CD14-positive monocyte (primary cell): ENCODE results near the gene APBA2. TPM values are rescaled to one million over a fixed set of nuclear protein-coding genes. Genes with fewer than 3 reads are reported as not detected.

Experiments
- DNase-seq, 3 donors: peaks; one replicate each; pipeline ENCODE4 v3.0.0-alpha.2; 2011 to 2022
- H2AFZ ChIP-seq: 2 replicates; pipeline ENCODE4 v1.6.0; 2012; ENCODE audit warnings: mild to moderate bottlenecking, low read depth, low read length, inconsistent platforms; ENCODE audit not compliant: insufficient read depth, poor library complexity, severe bottlenecking
- H3K27ac ChIP-seq, 2 donors: 1 replicate in 1 of 2; 2 replicates in 1 of 2; pipeline ENCODE4 v1.5.1; 2012 to 2013; ENCODE audit warnings: low read length in 2 of 2, control low read depth in 1 of 2, inconsistent platforms in 1 of 2, low read depth in 1 of 2, mild to moderate bottlenecking in 1 of 2
- H3K27me3 ChIP-seq, 2 donors: one replicate each; pipeline versions ENCODE4 v1.6.0 to v1.6.1; 2011 to 2013; ENCODE audit warnings: low read length in 2 of 2; ENCODE audit not compliant: control insufficient read depth in 2 of 2, insufficient read depth in 2 of 2
- H3K36me3 ChIP-seq, 2 donors: replicated peaks in 1 of 2; 1 replicate in 1 of 2; 2 replicates in 1 of 2; pipeline versions ENCODE4 v1.5.1 to v1.6.1; 2012 to 2013; ENCODE audit warnings: low read length in 2 of 2, control low read depth in 1 of 2, inconsistent platforms in 1 of 2, mild to moderate bottlenecking in 1 of 2; ENCODE audit not compliant: insufficient read depth in 2 of 2, control insufficient read depth in 1 of 2
- H3K4me1 ChIP-seq, 2 donors: 1 replicate in 1 of 2; 2 replicates in 1 of 2; pipeline versions ENCODE4 v1.5.1 to v1.6.1; 2012 to 2013; ENCODE audit warnings: low read length in 2 of 2, control low read depth in 1 of 2, inconsistent platforms in 1 of 2, mild to moderate bottlenecking in 1 of 2, moderate library complexity in 1 of 2; ENCODE audit not compliant: insufficient read depth in 2 of 2, control insufficient read depth in 1 of 2
- H3K4me2 ChIP-seq: replicated peaks from 2 replicates; pipeline ENCODE3; 2012; ENCODE audit warnings: low read length, moderate library complexity, mild to moderate bottlenecking; ENCODE audit not compliant: poor library complexity, severe bottlenecking; ENCODE audit errors: extremely low read depth
- H3K4me3 ChIP-seq, 3 experiments: fragments of 200-600 bp in 1 of 3; sonication (generic) in 1 of 3; replicated peaks in 1 of 3; 1 replicate in 2 of 3; 2 replicates in 1 of 3; pipeline ENCODE4 v1.5.1; 2011 to 2013; ENCODE audit warnings: low read length in 3 of 3, mild to moderate bottlenecking in 3 of 3, control low read depth in 2 of 3, low read depth in 2 of 3, inconsistent platforms in 1 of 3, moderate library complexity in 1 of 3
- H3K79me2 ChIP-seq: 2 replicates; pipeline ENCODE4 v1.6.0; 2012; ENCODE audit warnings: mild to moderate bottlenecking, control low read depth, inconsistent platforms, low read length, moderate library complexity; ENCODE audit not compliant: insufficient read depth
- H3K9ac ChIP-seq: 2 replicates; pipeline ENCODE4 v1.6.0; 2017; ENCODE audit warnings: low read length, mild to moderate bottlenecking; ENCODE audit not compliant: insufficient read depth, poor library complexity, severe bottlenecking
- H3K9me3 ChIP-seq, 2 donors: replicated peaks in 1 of 2; 1 replicate in 1 of 2; 2 replicates in 1 of 2; pipeline versions ENCODE4 v1.5.1 to v1.6.1; 2012 to 2013; ENCODE audit warnings: low read length in 2 of 2, control low read depth in 1 of 2; ENCODE audit not compliant: control insufficient read depth in 1 of 2, insufficient read depth in 1 of 2
- H4K20me1 ChIP-seq: 2 replicates; pipeline ENCODE4 v1.6.0; 2012; ENCODE audit warnings: mild to moderate bottlenecking, low read length, control low read depth, moderate library complexity; ENCODE audit not compliant: insufficient read depth
- H3K27ac Mint-ChIP-seq, 7 donors: one replicate each; pipeline ENCODE4 v1.8.0; 2020; ENCODE audit warnings: mild to moderate bottlenecking in 7 of 7, mixed read lengths in 7 of 7, moderate library complexity in 6 of 7, inconsistent platforms in 2 of 7
- H3K27me3 Mint-ChIP-seq, 3 donors: one replicate each; pipeline ENCODE4 v1.8.0; 2021 to 2022; ENCODE audit warnings: low read depth in 3 of 3, mild to moderate bottlenecking in 3 of 3, mixed read lengths in 3 of 3, moderate library complexity in 3 of 3, inconsistent platforms in 1 of 3
- H3K36me3 Mint-ChIP-seq, 2 donors: one replicate each; pipeline ENCODE4 v1.8.0; 2020; ENCODE audit warnings: mixed read lengths in 2 of 2, inconsistent platforms in 1 of 2, mild to moderate bottlenecking in 1 of 2
- H3K4me1 Mint-ChIP-seq: one replicate; pipeline ENCODE4 v1.8.0; 2020; ENCODE audit warnings: mild to moderate bottlenecking, mixed read lengths
- H3K4me3 Mint-ChIP-seq, 2 donors: one replicate each; pipeline ENCODE4 v1.8.0; 2020; ENCODE audit warnings: mild to moderate bottlenecking in 2 of 2, mixed read lengths in 2 of 2, moderate library complexity in 1 of 2
- H3K9me3 Mint-ChIP-seq, 7 donors: one replicate each; pipeline ENCODE4 v1.8.0; 2020 to 2022; ENCODE audit warnings: mixed read lengths in 7 of 7, mild to moderate bottlenecking in 6 of 7, moderate library complexity in 6 of 7, inconsistent platforms in 2 of 7
- WGBS: methylation state at CpG from one replicate; pipeline ENCODE4 v1.1.5; 2013; ENCODE audit warnings: missing lambda C conversion rate; ENCODE audit not compliant: insufficient coverage; 5-methylcytosine and 5-hydroxymethylcytosine counted together
- intact Hi-C, 2 donors: fragments of 100-400 bp; cut with micrococcal nuclease; formaldehyde crosslinking; loops; one replicate each; pipeline versions ENCODE4 v1.15.0 to v1.15.1; 2023
- polyA plus RNA-seq, 3 donors: library from polyadenylated mRNA; depleted of rRNA in 1 of 3; unstranded in 2 of 3; stranded (reverse) in 1 of 3; fragments of 300-500 nt in 2 of 3; fragments of >200 nt in 1 of 3; fragmentation: Illumina TruSeq in 2 of 3; gene quantifications; 1 replicate in 2 of 3; 2 replicates in 1 of 3; pipeline ENCODE4 v1.2.3, GENCODE V29; 2012 to 2021
- TF ChIP-seq, protein P1 (sequence below): fragments of 200-600 bp; IDR thresholded peaks from one replicate; pipeline ENCODE4 v1.8.0; 2022; ENCODE audit warnings: antibody characterized with exemption, mild to moderate bottlenecking

APBA2 gene
- polyA plus RNA-seq, 3 donors = 0.30 TPM; not detected in 2

DNA sequence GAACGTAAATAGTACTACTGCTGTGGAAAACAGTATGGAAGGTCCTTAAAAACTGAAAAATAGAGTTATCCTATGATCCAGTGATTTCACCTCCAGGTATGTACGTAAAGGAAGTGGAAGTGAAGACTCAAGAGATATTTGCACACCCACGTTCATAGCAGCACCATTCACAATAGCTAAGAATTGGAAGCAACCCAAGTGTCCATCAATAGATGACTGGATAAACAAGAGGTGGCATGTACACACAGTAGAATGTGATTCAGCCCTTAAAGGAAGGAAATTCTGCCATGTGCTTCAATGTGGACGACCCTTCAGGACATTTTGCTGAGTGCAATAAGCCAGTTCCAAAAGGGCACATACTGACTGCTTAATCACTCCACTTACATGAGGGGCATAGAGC lies 188.3 kb downstream of the APBA2 start:
- TF ChIP-seq, protein P1, sequence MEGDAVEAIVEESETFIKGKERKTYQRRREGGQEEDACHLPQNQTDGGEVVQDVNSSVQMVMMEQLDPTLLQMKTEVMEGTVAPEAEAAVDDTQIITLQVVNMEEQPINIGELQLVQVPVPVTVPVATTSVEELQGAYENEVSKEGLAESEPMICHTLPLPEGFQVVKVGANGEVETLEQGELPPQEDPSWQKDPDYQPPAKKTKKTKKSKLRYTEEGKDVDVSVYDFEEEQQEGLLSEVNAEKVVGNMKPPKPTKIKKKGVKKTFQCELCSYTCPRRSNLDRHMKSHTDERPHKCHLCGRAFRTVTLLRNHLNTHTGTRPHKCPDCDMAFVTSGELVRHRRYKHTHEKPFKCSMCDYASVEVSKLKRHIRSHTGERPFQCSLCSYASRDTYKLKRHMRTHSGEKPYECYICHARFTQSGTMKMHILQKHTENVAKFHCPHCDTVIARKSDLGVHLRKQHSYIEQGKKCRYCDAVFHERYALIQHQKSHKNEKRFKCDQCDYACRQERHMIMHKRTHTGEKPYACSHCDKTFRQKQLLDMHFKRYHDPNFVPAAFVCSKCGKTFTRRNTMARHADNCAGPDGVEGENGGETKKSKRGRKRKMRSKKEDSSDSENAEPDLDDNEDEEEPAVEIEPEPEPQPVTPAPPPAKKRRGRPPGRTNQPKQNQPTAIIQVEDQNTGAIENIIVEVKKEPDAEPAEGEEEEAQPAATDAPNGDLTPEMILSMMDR = no peak
- H3K4me1 ChIP-seq = no peaks in the 10 kb centered on the region
- Mint-ChIP-seq H3K4me3 (no peak overlapping the region), H3K4me1 (no peaks in the 10 kb centered on the region), H3K27me3 (peaks cover 0 to 6% (median 2%) of the 10 kb centered on the region in 3 donors), H3K27ac (no peak overlapping the region), H3K9me3 (peaks cover 0 to 8% (median 4%) of the 10 kb centered on the region in 7 donors), H3K36me3 (no peaks in the 10 kb centered on the region)
- H3K79me2 ChIP-seq = no peaks in the 10 kb centered on the region
- H3K9me3 ChIP-seq = no peaks in the 10 kb centered on the region
- no peak overlapping the region for H2AFZ ChIP-seq
- no peak overlapping the region for H3K9ac ChIP-seq
- no CpG with 5 or more reads among the region's 4 CpGs for WGBS
- no peaks in the 10 kb centered on the region for H3K36me3 ChIP-seq
- no peak overlapping the region for H3K4me2 ChIP-seq
- H3K27me3 ChIP-seq = no peaks in the 10 kb centered on the region
- intact Hi-C loops = no loop called here
- H3K27ac ChIP-seq = no peak overlapping the region
- no peaks in the 10 kb centered on the region for H4K20me1 ChIP-seq
- no peak overlapping the region for H3K4me3 ChIP-seq
- no peak for DNase-seq

DNA sequence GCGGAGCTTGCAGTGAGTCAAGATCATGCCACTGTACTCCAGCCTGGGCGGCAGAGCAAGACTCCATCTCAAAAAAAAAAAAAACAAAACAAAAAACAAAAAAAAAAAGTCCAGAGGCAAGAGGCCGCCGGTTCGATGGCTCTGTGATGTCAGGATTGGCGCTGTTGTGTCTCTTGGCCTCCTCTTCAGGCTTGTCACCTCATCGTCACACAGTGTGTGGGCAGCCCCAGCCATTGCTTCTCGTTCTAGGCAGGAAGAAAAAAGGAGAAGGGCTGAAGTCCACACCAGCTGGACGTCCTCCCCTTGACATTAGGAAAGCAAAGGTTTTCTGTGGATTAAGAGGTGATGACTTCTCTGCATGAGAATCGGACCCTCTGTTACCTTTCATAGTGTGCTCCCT lies 192.8 kb downstream of the APBA2 start:
- Histone ChIP-seq H3K9ac (no peak overlapping the region), H3K4me2 (no peak overlapping the region), H3K36me3 (no peaks in the 10 kb centered on the region), H3K4me3 (no peak overlapping the region), H3K27ac (no peak overlapping the region), H3K4me1 (no peaks in the 10 kb centered on the region), H4K20me1 (no peaks in the 10 kb centered on the region), H2AFZ (no peak overlapping the region), H3K79me2 (no peaks in the 10 kb centered on the region), H3K9me3 (no peaks in the 10 kb centered on the region), H3K27me3 (no peaks in the 10 kb centered on the region)
- no peak for DNase-seq
- intact Hi-C loops = no loop called here
- H3K9me3 Mint-ChIP-seq = peaks cover 0 to 3% (median under 1%) of the 10 kb centered on the region in 7 donors
- TF ChIP-seq, protein P1 = no peak
- WGBS = 94% methylated on average over 6 of the region's 10 CpGs
- peaks cover 2 to 6% (median 4%) of the 10 kb centered on the region in 3 donors for H3K27me3 Mint-ChIP-seq
- no peak overlapping the region for H3K4me3 Mint-ChIP-seq
- H3K36me3 Mint-ChIP-seq = no peaks in the 10 kb centered on the region
- no peaks in the 10 kb centered on the region for H3K4me1 Mint-ChIP-seq
- no peak overlapping the region for H3K27ac Mint-ChIP-seq
